WERI-Rb-1 (cell line): ENCODE results near the gene CTNND1.

ENCODE experiments used
- DNase-seq: peaks from one replicate; pipeline ENCODE4 v3.0.0-alpha.2; 2020
- H3K27ac ChIP-seq: fragments of 250-450 bp; sonication (Bioruptor Pico); 2 replicates; pipeline ENCODE4 v1.5.1; 2020; ENCODE audit warnings: mild to moderate bottlenecking, moderate library complexity
- H3K27me3 ChIP-seq: fragments of 250-450 bp; sonication (Bioruptor Pico); 2 replicates; pipeline ENCODE4 v1.5.1; 2021; ENCODE audit warnings: mild to moderate bottlenecking, low read depth, moderate library complexity; ENCODE audit not compliant: insufficient read depth, severe bottlenecking
- H3K36me3 ChIP-seq: fragments of 250-450 bp; sonication (Bioruptor Pico); 2 replicates; pipeline ENCODE4 v1.5.1; 2020; ENCODE audit warnings: mild to moderate bottlenecking, moderate library complexity
- H3K4me3 ChIP-seq: 2 replicates; pipeline ENCODE4 v1.5.1; 2011; ENCODE audit warnings: low read depth, mild to moderate bottlenecking, control low read depth, low read length
- H3K9me3 ChIP-seq: fragments of 250-450 bp; sonication (Bioruptor Pico); 2 replicates; pipeline ENCODE4 v1.5.1; 2021; ENCODE audit warnings: mild to moderate bottlenecking, moderate library complexity; ENCODE audit not compliant: severe bottlenecking
- CTCF ChIP-seq: IDR thresholded peaks from 2 replicates; pipeline ENCODE4 v1.5.1; 2011; ENCODE audit warnings: low read depth, mild to moderate bottlenecking, control low read depth, inconsistent platforms, low read length

The CTNND1 gene

GRCh38 chr11:57781529-57781943 is 19.9 kb downstream of the CTNND1 start:
- no peak for TF ChIP-seq CTCF
- no peaks in the 10 kb centered on the region for H3K9me3 ChIP-seq
- no peaks in the 10 kb centered on the region for H3K36me3 ChIP-seq
- DNase-seq = no peak
- no peaks in the 10 kb centered on the region for H3K27me3 ChIP-seq
- H3K4me3 ChIP-seq = no peak overlapping the region
- H3K27ac ChIP-seq = no peak overlapping the region

- no peak overlapping the region for H3K4me3 ChIP-seq
- DNase-seq = no peak
- no peaks in the 10 kb centered on the region for H3K36me3 ChIP-seq
- no peak for TF ChIP-seq CTCF
- H3K27me3 ChIP-seq = no peaks in the 10 kb centered on the region
- no peak overlapping the region for H3K27ac ChIP-seq
- H3K9me3 ChIP-seq = no peaks in the 10 kb centered on the region
These were observed 23.5 kb downstream of the CTNND1 start for GRCh38 chr11:57785072-57785471.

- no peaks in the 10 kb centered on the region for H3K27me3 ChIP-seq
- no peak for DNase-seq
- H3K9me3 ChIP-seq = no peaks in the 10 kb centered on the region
- no peak for TF ChIP-seq CTCF
- no peak overlapping the region for H3K27ac ChIP-seq
- H3K36me3 ChIP-seq = no peaks in the 10 kb centered on the region
- H3K4me3 ChIP-seq = no peak overlapping the region
These were observed 24.8 kb downstream of the CTNND1 start for GRCh38 chr11:57786436-57786835.

- H3K27ac ChIP-seq = no peak overlapping the region
These were observed 25.5 kb downstream of the CTNND1 start for GRCh38 chr11:57787006-57787604.

GRCh38 chr11:57787920-57788702 is 26.5 kb downstream of the CTNND1 start:
- Histone ChIP-seq H3K27me3 (no peaks in the 10 kb centered on the region), H3K27ac (no peak overlapping the region), H3K4me3 (no peak overlapping the region), H3K36me3 (no peaks in the 10 kb centered on the region), H3K9me3 (no peaks in the 10 kb centered on the region)
- TF ChIP-seq CTCF = no peak
- DNase-seq = no peak

More at GRCh38 chr11:57787006-57787604, 25.5 kb downstream of the CTNND1 start:
- H3K9me3 ChIP-seq = no peaks in the 10 kb centered on the region
- no peak for DNase-seq
- H3K36me3 ChIP-seq = no peaks in the 10 kb centered on the region
- H3K4me3 ChIP-seq = no peak overlapping the region
- no peaks in the 10 kb centered on the region for H3K27me3 ChIP-seq
- no peak for TF ChIP-seq CTCF
